ENCODE measurements around the gene EHMT1.

GRCh38 chr9:137816531-137817235 lies 197.9 kb downstream of the EHMT1 start:
- no peak for TF ChIP-seq POLR2AphosphoS5 (IDR thresholded peaks at IDR 0.05; ENCODE audit: low read depth, low read length)
- TF ChIP-seq, protein P1, sequence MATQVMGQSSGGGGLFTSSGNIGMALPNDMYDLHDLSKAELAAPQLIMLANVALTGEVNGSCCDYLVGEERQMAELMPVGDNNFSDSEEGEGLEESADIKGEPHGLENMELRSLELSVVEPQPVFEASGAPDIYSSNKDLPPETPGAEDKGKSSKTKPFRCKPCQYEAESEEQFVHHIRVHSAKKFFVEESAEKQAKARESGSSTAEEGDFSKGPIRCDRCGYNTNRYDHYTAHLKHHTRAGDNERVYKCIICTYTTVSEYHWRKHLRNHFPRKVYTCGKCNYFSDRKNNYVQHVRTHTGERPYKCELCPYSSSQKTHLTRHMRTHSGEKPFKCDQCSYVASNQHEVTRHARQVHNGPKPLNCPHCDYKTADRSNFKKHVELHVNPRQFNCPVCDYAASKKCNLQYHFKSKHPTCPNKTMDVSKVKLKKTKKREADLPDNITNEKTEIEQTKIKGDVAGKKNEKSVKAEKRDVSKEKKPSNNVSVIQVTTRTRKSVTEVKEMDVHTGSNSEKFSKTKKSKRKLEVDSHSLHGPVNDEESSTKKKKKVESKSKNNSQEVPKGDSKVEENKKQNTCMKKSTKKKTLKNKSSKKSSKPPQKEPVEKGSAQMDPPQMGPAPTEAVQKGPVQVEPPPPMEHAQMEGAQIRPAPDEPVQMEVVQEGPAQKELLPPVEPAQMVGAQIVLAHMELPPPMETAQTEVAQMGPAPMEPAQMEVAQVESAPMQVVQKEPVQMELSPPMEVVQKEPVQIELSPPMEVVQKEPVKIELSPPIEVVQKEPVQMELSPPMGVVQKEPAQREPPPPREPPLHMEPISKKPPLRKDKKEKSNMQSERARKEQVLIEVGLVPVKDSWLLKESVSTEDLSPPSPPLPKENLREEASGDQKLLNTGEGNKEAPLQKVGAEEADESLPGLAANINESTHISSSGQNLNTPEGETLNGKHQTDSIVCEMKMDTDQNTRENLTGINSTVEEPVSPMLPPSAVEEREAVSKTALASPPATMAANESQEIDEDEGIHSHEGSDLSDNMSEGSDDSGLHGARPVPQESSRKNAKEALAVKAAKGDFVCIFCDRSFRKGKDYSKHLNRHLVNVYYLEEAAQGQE (IDR thresholded peaks at IDR 0.05; ENCODE audit: insufficient read depth in 1 of 2, low read depth in 2 of 2, low read length in 2 of 2): no peak
